ENCODE data around the gene POLR1E.
"Not testable (repeated sequence)": the region's sequence is repeated elsewhere in the genome, so short reads cannot be mapped to it uniquely, and the experiment has no call there.

POLR1E gene

DNA sequence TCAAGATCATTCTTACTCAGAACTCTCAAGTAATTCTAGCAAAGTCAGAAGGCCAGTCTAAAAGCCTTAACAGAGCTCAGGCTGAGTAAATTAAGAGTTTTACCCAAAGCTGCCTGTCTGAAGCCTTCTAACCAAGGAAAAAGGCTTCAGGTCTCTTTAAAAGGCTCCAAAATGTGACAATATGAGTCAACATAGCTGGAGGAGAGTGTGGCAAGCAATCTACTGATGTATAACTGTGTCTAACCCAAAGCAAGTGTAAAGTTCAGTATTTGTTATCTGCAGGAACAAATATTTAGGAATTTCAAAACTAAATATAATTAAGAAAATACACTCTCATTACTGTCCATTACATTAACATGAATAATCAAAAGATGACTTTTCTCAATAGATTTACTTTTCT, 31.5 kb upstream of the POLR1E start:
- Histone ChIP-seq H3K4me3 (no peak overlapping the region), H3K9ac (ENCODE audit: insufficient read length) (no peak overlapping the region), H3K36me3 (ENCODE audit: insufficient read depth, low read length) (peaks cover 16% of the 10 kb centered on the region), H3K27ac (no peak overlapping the region), H3K9me3 (ENCODE audit: low read depth, low read length) (no peaks in the 10 kb centered on the region)
- no peak for DNase-seq (ENCODE audit: low read depth, low spot score)
- TF ChIP-seq POLR2AphosphoS5 (IDR thresholded peaks at IDR 0.05; ENCODE audit: borderline replicate concordance, low read depth, low read length) (no peak), EZH2 (IDR thresholded peaks at IDR 0.05) (no peak), FOXP2 (optimal IDR thresholded peaks at IDR 0.05; ENCODE audit: control extremely low read depth, extremely low read length, insufficient read depth) (no peak)

DNA sequence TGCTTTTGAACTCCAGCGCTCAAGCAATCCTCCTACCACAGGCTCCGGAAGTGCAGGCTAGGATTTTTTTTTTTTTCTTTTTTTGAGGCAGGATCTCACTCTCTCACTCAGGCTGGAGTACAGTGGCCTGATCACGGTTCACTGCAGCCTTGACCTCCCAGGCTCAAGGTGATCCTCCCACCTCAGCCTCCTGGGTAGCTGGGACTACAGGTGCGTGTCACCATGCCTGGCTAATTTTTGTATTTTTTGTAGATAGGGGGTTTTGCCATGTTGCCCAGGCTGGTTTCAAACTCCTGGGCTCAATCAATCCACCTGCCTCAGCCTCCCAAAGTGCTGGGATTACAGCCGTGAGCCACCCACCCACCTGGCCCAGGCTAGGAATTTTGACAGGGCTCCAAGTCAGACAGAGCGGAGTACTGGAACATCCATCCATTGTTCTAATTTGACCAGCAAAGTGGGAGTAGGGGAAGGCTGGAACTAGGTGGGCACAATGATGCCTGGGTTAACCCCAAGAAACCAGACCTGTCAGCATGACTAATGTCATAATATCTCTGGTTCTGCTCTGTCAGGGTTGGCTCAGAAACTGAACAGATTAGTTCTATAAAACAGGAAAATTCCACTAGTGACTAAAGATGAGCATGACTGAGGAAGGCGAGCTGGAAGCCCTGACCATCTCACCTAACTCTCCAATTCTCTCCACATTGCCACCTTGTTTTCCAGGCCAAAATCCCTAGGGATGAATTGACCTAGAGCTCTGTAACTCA, 29.7 kb upstream of the POLR1E start:
- peaks cover 8% of the 10 kb centered on the region; the same call in 1 of the 2 replicates for H3K36me3 ChIP-seq (ENCODE audit: insufficient read depth, low read length)
- no peaks in the 10 kb centered on the region for H3K9me3 ChIP-seq (ENCODE audit: low read depth, low read length)

DNA sequence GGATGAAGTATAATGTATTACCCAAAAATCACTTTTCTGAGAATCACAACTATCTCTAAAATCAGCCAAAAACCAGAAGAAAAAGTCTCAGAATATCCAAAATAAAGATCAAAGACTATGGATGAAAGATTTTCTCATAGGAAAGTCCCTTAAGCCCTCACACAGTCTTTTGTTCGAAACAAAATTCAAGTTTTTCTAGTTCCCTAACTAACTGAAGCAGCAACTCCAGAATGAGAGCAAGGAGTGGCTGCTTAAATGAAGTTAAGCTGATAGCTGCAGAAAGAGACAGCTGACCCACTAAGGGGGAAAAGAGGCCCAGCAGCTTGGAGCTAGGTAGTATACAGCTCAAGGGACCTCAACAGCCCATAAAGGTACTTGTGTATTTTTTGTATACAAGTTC, 28.9 kb upstream of the POLR1E start:
- H3K27ac ChIP-seq = no peak overlapping the region
- DNase-seq (ENCODE audit: low read depth, low spot score) = no peak
- no peak overlapping the region for H3K9ac ChIP-seq (ENCODE audit: insufficient read length)
- H3K9me3 ChIP-seq (ENCODE audit: low read depth, low read length) = no peaks in the 10 kb centered on the region
- TF ChIP-seq POLR2AphosphoS5 (IDR thresholded peaks at IDR 0.05; ENCODE audit: borderline replicate concordance, low read depth, low read length) (no peak), EZH2 (IDR thresholded peaks at IDR 0.05) (no peak), FOXP2 (optimal IDR thresholded peaks at IDR 0.05; ENCODE audit: control extremely low read depth, extremely low read length, insufficient read depth) (no peak)
- H3K4me3 ChIP-seq = no peak overlapping the region
- H3K36me3 ChIP-seq (ENCODE audit: insufficient read depth, low read length) = peaks cover 11% of the 10 kb centered on the region; the same call in 1 of the 2 replicates

More for the DNA sequence above, 29.7 kb upstream of the POLR1E start:
- Histone ChIP-seq H3K4me3 (no peak overlapping the region), H3K27ac (no peak overlapping the region), H3K9ac (ENCODE audit: insufficient read length) (no peak overlapping the region)
- TF ChIP-seq FOXP2 (optimal IDR thresholded peaks at IDR 0.05; ENCODE audit: control extremely low read depth, extremely low read length, insufficient read depth) (no peak), EZH2 (IDR thresholded peaks at IDR 0.05) (no peak), POLR2AphosphoS5 (IDR thresholded peaks at IDR 0.05; ENCODE audit: borderline replicate concordance, low read depth, low read length) (no peak)
- DNase-seq (ENCODE audit: low read depth, low spot score) = no peak

DNA sequence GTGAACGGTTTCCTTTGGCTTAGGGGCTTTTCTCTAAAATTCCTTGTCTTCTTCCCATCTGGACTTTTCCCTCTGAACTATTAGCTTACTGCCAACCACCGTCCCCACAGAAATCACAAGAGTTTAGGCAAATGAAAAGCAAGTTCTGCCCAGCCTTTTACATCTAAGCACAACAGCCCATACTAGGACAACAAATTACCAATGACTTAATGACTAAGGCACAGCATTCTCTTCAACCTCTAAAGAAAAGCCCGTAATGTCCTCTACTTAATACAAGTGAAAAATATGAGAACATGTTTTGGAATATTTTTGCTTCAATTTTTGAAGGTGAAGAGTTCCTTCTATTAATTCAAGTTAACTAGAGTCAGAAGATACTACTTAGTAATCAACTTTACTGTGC, 21.7 kb upstream of the POLR1E start:
- TF ChIP-seq FOXP2 (optimal IDR thresholded peaks at IDR 0.05; ENCODE audit: control extremely low read depth, extremely low read length, insufficient read depth) = no peak
- no peak for TF ChIP-seq EZH2 (IDR thresholded peaks at IDR 0.05)
- no peak for TF ChIP-seq POLR2AphosphoS5 (IDR thresholded peaks at IDR 0.05; ENCODE audit: borderline replicate concordance, low read depth, low read length)
- H3K36me3 ChIP-seq (ENCODE audit: insufficient read depth, low read length) = peaks cover 2% of the 10 kb centered on the region; the same call in 1 of the 2 replicates
- H3K4me3 ChIP-seq = peak overlapping the region; percentile 93
- no peak for DNase-seq (ENCODE audit: low read depth, low spot score)
- peak overlapping the region; percentile 84 for H3K9ac ChIP-seq (ENCODE audit: insufficient read length)
- H3K9me3 ChIP-seq (ENCODE audit: low read depth, low read length) = no peaks in the 10 kb centered on the region
- H3K27ac ChIP-seq = peak overlapping the region; percentile 93

DNA sequence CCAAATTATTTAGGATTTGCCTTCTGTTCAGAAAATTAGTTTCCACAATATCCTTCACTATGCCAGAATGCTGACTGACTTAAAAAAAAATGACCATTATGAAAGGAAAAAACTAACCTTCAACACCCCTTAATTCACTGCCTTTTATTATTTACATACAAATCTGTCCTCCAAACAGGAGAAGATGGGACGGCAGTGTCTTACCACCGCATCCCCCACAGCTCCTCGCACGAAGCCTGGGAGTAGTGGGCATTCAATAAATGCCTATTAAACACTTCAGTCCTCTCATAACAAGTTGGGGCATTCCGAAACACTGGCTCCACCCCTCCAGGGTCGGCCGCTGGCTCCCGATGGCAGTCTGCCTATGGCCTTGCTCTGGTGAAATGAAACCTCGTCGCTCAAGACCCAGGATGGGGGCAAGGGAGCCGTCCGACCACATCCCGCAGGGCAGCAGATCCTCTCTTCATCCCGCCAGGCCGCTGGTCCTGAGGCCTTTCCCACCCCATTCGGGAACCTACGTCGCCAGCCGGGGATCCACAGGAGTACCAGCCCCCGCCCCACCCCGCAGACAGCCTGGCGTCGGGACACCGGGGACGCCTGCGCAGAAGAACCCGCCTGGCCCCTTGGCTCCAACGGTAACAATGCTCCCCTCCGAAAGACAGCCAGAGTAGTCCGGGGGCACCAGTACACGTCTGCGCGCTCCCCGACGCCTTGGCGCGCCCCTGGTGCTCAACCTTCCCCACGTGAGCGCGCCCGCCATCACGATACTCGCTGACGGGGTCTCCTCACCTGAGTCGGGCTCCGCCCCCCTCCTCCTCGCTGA, 21.1 kb upstream of the POLR1E start:
- peak overlapping the region; percentile 84 for H3K9ac ChIP-seq (ENCODE audit: insufficient read length)
- peak overlapping the region; percentile 93 for H3K4me3 ChIP-seq
- TF ChIP-seq EZH2 (IDR thresholded peaks at IDR 0.05) (no peak), POLR2AphosphoS5 (IDR thresholded peaks at IDR 0.05; ENCODE audit: borderline replicate concordance, low read depth, low read length) (no peak; the same call in none of the 2 replicates), FOXP2 (optimal IDR thresholded peaks at IDR 0.05; ENCODE audit: control extremely low read depth, extremely low read length, insufficient read depth) (no peak)
- DNase-seq (ENCODE audit: low read depth, low spot score) = no peak
- H3K9me3 ChIP-seq (ENCODE audit: low read depth, low read length) = no peaks in the 10 kb centered on the region
- peak overlapping the region; percentile 93 for H3K27ac ChIP-seq
- peaks cover 2% of the 10 kb centered on the region; the same call in 1 of the 2 replicates for H3K36me3 ChIP-seq (ENCODE audit: insufficient read depth, low read length)

DNA sequence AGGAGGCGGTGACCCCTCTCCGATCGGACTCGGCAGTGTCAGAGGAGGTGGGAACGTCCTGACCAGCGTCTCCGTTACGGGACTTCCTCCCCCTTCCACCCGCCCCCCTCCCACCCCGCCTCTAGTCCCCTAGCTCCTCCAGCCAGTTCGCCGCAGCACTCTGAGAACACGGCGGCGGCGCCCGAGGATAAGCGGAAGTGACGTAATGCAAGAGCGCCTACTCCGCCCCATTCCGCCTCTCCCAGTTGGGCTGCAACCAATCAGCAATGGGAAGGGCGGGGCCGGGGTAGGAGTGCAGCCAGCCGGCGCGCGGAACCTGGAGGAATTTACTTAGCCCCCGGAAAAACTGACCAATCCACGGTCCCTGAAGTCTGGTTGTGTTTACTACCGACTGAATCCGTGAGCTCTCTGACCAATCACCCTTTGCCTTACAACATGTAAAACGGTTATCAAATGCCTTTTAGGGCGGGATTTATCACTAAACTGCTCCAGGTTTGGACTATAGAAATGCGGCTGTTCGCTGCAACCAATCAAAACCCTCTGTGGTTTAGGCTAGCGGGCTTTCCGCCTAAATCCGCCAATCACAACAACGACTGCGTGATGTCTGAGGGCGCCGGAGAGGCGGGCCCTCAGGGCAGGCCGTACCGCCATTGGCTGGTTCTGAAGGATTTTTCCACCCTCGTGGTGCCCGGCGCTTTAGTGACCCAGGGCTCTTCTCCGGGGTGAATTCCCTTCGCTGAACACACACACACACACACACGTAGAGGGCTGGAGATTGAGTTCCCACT, 20.3 kb upstream of the POLR1E start, which contains the start of gene ZBTB5:
ZBTB5 (minus strand) TSS at position 202 of the 788 bp plus-strand sequence. CDS start 22,899 bp downstream, outside the sequence.
- DNase-seq (ENCODE audit: low read depth, low spot score) = peak; percentile 99
- Histone ChIP-seq H3K27ac (peak within 1 kb of the TSS; percentile 95), H3K4me3 (peak within 1 kb of the TSS; percentile 93), H3K36me3 (ENCODE audit: insufficient read depth, low read length) (peaks cover 2% of the 10 kb centered on the region; the same call in 1 of the 2 replicates), H3K9ac (ENCODE audit: insufficient read length) (peak within 1 kb of the TSS; percentile 96), H3K9me3 (ENCODE audit: low read depth, low read length) (no peaks in the 10 kb centered on the region)
- TF ChIP-seq POLR2AphosphoS5 (IDR thresholded peaks at IDR 0.05; ENCODE audit: borderline replicate concordance, low read depth, low read length) = peak; percentile 83
- TF ChIP-seq FOXP2 (optimal IDR thresholded peaks at IDR 0.05; ENCODE audit: control extremely low read depth, extremely low read length, insufficient read depth) = no peak
- TF ChIP-seq EZH2 (IDR thresholded peaks at IDR 0.05) = no peak

DNA sequence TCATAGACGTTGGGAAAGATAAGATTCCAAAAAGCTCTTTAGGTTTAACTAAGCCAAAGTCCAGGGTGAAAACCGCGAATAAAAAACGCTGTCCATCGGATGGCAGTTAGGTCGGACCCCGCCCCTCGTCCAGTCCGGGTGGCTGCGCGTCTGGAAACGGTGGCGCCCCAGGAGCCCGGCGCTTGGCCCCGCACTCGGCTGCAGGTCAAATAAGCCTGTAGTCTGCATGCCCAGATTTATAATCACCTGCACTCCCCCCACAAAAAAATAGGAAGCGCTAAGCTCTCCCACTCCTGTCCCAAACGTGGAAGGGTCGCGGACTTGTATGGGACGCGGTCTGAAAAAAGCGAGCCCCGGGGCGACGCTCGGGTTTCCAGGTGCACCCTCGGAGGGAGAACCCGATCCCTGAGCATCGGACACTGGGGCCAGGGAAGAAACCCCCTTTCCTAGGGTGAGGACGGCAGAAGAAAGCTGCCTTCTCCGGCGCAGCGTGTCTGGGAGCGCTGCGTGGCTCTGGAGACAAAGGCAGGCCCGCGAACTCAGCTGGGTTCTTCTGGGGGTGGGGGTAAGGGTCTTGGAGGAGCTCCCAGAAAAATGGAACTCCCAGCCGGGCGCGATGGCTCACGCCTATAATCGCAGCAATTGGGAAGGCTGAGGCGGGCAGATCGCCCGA, 19.6 kb upstream of the POLR1E start:
- no peaks in the 10 kb centered on the region for H3K9me3 ChIP-seq (ENCODE audit: low read depth, low read length)
- no peak for DNase-seq (ENCODE audit: low read depth, low spot score)

DNA sequence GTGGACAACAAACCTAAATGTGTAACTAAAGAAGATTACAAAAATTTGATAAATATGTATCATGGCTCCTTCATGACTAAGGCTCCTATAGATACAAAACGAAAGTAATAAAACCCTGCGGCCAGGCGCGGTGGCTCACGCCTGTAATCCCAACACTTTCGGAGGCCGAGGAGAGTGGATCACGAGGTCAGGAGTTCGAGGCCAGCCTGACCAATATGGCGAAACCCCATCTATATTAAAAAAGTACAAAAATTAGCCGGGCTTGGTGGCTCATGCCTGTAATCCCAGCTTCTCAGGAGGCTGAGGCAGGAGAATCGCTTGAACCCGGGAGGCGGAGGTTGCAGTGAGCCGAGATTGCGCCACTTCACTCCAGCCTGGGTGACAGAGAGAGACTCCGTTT, 18.2 kb upstream of the POLR1E start:
- H3K36me3 ChIP-seq (ENCODE audit: insufficient read depth, low read length); H3K9me3 ChIP-seq (ENCODE audit: low read depth, low read length); H3K9ac ChIP-seq (ENCODE audit: insufficient read length); H3K27ac ChIP-seq; H3K4me3 ChIP-seq; DNase-seq (ENCODE audit: low read depth, low spot score): not testable (repeated sequence)

More for the DNA sequence above, 19.6 kb upstream of the POLR1E start:
- peaks cover 2% of the 10 kb centered on the region; the same call in 1 of the 2 replicates for H3K36me3 ChIP-seq (ENCODE audit: insufficient read depth, low read length)
- no peak for TF ChIP-seq POLR2AphosphoS5 (IDR thresholded peaks at IDR 0.05; ENCODE audit: borderline replicate concordance, low read depth, low read length)
- TF ChIP-seq EZH2 (IDR thresholded peaks at IDR 0.05) = no peak
- TF ChIP-seq FOXP2 (optimal IDR thresholded peaks at IDR 0.05; ENCODE audit: control extremely low read depth, extremely low read length, insufficient read depth) = no peak
- peak overlapping the region; percentile 95 for H3K27ac ChIP-seq
- peak overlapping the region; percentile 93 for H3K4me3 ChIP-seq
- H3K9ac ChIP-seq (ENCODE audit: insufficient read length) = peak overlapping the region; percentile 96

Data from SK-N-MC (cell line).